Fibroblast of gingiva (primary cell): ENCODE data around the gene RASA1.
A peak's percentile ranks its signal among the peaks of the same experiment; 100 is the strongest.
"Not testable (repeated sequence)": the region's sequence is repeated elsewhere in the genome, so short reads cannot be mapped to it uniquely, and the experiment has no call there.

Source experiments
- DNase-seq: peaks from one replicate; pipeline ENCODE4 v3.0.0-alpha.2; 2011; ENCODE audit warnings: low read depth

The RASA1 gene

GRCh38 chr5:87282269-87282668 lies 14.6 kb downstream of the RASA1 start:
- no peak for DNase-seq

GRCh38 chr5:87287266-87287665 lies 19.6 kb downstream of the RASA1 start:
- DNase-seq = not testable (repeated sequence)

GRCh38 chr5:87298692-87299362 lies 31.1 kb downstream of the RASA1 start:
- no peak for DNase-seq

GRCh38 chr5:87300176-87300575 lies 32.5 kb downstream of the RASA1 start:
- DNase-seq = no peak

- DNase-seq = peak; percentile 71
Measured at GRCh38 chr5:87300744-87301143, 33.1 kb downstream of the RASA1 start.

- DNase-seq = peak; percentile 20
Measured at GRCh38 chr5:87302061-87302460, 34.4 kb downstream of the RASA1 start.

- no peak for DNase-seq
Measured at GRCh38 chr5:87303324-87303723, 35.6 kb downstream of the RASA1 start.

- not testable (repeated sequence) for DNase-seq
Measured at GRCh38 chr5:87306090-87306489, 38.4 kb downstream of the RASA1 start.

GRCh38 chr5:87307796-87308423 lies 40.2 kb downstream of the RASA1 start:
- no peak for DNase-seq

GRCh38 chr5:87311405-87312279 lies 44.0 kb downstream of the RASA1 start:
- DNase-seq = no peak

GRCh38 chr5:87313216-87313615 lies 45.5 kb downstream of the RASA1 start:
- no peak for DNase-seq

- no peak for DNase-seq
Measured at GRCh38 chr5:87319469-87319868, 51.8 kb downstream of the RASA1 start.

GRCh38 chr5:87321605-87322004 lies 53.9 kb downstream of the RASA1 start:
- no peak for DNase-seq

GRCh38 chr5:87322381-87322780 lies 54.7 kb downstream of the RASA1 start:
- DNase-seq = no peak

- no peak for DNase-seq
Measured at GRCh38 chr5:87327998-87328397, 60.3 kb downstream of the RASA1 start.

- no peak for DNase-seq
Measured at GRCh38 chr5:87329114-87329513, 61.4 kb downstream of the RASA1 start.

GRCh38 chr5:87339986-87340385 lies 72.3 kb downstream of the RASA1 start:
- DNase-seq = no peak

- DNase-seq = no peak
Measured at GRCh38 chr5:87340716-87341115, 73.0 kb downstream of the RASA1 start.

- DNase-seq = peak; percentile 28
Measured at GRCh38 chr5:87347272-87347671, 79.6 kb downstream of the RASA1 start.

- DNase-seq = no peak
Measured at GRCh38 chr5:87347841-87348240, 80.2 kb downstream of the RASA1 start.

GRCh38 chr5:87354496-87354895 lies 86.8 kb downstream of the RASA1 start:
- no peak for DNase-seq

- DNase-seq = no peak
Measured at GRCh38 chr5:87359106-87359505, 91.4 kb downstream of the RASA1 start.

GRCh38 chr5:87360132-87360531 lies 92.4 kb downstream of the RASA1 start:
- no peak for DNase-seq
